Measurements from ENCODE around the gene SBSN.

SBSN gene, protein sequence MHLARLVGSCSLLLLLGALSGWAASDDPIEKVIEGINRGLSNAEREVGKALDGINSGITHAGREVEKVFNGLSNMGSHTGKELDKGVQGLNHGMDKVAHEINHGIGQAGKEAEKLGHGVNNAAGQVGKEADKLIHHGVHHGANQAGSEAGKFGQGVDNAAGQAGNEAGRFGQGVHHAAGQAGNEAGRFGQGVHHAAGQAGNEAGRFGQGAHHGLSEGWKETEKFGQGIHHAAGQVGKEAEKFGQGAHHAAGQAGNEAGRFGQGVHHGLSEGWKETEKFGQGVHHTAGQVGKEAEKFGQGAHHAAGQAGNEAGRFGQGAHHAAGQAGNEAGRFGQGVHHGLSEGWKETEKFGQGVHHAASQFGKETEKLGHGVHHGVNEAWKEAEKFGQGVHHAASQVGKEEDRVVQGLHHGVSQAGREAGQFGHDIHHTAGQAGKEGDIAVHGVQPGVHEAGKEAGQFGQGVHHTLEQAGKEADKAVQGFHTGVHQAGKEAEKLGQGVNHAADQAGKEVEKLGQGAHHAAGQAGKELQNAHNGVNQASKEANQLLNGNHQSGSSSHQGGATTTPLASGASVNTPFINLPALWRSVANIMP

DNA sequence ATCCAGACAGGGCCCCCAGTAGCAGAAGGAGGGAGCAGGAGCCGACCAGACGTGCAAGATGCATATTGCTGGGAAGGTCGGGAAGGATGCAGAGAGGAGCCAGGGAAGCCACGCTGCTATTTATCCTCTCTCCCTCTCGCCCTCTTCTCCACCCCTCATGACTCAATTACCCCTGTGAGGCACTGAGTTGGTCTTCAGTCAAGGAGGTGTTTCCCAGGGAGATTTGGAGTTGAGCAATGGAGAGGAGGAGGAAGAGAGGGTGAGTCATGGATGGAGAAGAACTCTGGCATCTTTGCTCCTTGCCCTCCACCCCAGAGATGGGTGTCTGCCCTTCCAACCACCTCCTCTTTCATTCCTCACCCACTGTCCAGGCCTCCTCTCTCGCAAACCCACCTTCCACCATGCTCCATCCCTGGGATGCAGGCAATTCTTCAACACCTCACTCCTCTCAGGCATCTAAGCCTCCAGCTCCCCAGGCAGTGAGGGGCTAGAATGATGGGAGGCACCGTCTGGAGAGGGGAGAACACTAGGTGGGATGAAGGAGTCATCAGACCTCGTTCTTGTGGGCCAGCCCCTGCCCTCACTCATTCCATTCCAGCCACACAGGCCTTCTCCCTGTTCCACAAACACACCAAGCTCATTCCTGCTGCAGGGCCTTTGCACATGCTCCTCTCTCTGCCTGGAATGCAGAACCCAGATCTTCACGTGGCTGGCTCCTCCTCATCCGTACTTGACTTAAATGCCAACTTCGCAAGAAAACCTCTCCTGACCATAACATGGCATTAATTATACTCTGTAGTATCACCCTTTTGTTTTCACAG lies at the start of gene SBSN:
Gene SBSN, minus strand, starts transcription at position 94 of the 821 bp plus-strand sequence. Its CDS starts 30 bp downstream, at position 64.
- DNase-seq (ENCODE audit: low read depth in 2 of 3, low spot score in 2 of 3) = no peak

DNA sequence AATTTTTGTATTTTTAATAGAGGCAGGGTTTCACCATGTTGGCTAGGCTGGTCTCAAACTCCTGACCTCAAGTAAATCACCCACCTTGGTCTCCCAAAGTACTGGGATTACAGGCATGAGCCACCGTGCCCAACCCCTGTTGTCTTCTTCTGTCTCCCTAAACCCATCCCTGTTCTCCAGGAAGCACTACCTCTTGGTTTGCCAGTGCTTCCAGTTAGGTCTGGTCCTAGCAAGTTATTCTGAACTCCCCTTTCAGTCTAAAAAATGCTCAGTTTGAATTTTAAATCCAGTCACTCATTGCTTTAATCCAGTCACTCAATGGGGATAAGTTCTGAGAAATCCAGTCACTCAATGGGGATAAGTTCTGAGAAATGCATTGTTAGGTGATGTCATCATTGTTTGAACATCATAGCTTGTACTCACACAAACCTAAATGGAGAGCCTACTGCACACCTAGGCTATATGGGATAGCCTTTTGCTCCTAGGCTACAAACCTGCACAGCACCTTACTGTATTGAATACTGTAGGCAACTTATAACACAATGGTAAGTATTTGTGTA lies 43.4 kb upstream of the SBSN start:
- no peak for DNase-seq (ENCODE audit: low read depth in 2 of 3, low spot score in 2 of 3)

DNA sequence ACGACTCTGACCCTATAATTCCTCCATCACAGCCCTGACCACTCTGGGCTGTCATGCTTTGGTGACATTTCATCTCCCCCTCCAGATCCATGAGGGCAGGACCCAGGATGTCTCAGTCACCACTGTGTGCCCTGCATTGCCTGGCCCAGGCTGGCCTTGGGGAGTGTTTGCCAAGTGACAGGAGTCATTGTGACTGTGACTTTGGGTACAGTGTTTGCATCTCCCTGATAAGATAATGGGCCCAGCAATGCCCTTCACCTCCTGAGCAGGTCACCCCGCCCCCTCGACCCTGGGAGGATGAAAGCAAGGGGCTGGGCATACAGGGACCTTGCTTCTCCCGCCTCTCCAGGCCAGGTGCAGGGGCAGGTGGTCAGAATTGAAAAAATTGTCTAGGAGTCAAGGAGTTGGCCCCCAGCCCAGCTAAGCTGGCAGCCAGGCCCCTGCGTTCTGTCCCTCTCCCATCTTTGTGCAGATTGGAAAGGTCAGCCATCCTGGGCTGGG lies 41.2 kb upstream of the SBSN start:
- DNase-seq (ENCODE audit: low read depth in 2 of 3, low spot score in 2 of 3) = no peak

DNA sequence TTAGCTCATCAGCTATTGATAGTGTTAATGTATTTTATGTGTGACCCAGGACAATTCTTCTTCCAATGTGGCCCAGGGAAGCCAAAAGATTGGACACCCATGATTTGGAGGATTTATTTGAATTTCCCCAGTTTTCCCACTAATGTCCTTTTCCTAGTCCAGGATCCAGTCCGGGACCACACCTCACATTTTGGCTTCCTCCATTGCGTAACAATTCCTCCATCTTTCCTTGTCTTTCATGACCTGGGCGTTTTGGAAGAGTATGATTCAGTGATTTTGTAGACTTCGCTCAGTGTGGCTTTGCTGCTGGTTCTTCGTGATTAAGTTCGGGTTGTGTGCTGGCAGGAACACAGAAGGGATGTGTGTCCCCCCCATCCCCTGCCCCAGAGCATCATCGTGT lies 38.6 kb upstream of the SBSN start:
- DNase-seq (ENCODE audit: low read depth in 2 of 3, low spot score in 2 of 3) = no peak

DNA sequence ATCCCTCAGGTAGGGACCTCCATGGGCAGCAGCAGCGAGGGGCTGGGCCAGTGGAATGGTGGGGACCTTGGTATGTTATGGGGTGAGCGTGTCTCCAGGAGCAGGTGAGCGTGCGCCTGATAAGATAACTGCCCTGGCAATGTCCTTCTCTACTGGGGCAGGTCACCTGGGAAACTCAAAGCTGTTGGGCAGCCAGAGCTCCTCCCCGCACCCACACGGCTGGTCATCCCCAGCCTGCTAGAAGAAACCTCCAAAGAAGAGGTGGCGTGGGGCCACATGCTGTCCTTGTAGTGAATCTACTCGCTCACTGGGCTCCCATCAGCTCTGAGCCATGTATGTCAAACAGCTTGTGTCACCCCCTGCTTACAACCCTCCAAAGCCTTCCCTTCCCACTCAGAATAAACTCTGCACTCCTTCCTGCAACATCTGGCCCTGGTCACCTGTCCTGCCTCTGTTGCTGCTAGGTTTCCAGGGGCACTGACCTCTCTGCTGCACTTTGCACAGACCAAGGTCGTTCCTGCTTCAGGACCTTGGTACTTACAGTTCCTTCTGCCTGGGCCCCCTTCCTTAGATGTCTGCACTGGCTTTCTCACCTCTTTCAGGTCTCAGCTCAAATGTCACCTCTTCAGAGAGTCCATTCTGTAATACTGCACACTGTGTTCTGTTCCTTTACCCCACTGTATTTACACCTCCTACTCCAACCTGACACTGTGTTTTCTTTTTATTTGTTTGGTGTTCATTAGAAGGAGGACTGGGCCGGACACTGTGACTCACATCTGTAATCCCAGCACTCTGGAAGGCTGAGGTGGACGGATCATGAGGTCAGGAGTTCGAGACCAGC lies 37.1 kb upstream of the SBSN start:
- no peak for DNase-seq (ENCODE audit: low read depth in 2 of 3, low spot score in 2 of 3)

DNA sequence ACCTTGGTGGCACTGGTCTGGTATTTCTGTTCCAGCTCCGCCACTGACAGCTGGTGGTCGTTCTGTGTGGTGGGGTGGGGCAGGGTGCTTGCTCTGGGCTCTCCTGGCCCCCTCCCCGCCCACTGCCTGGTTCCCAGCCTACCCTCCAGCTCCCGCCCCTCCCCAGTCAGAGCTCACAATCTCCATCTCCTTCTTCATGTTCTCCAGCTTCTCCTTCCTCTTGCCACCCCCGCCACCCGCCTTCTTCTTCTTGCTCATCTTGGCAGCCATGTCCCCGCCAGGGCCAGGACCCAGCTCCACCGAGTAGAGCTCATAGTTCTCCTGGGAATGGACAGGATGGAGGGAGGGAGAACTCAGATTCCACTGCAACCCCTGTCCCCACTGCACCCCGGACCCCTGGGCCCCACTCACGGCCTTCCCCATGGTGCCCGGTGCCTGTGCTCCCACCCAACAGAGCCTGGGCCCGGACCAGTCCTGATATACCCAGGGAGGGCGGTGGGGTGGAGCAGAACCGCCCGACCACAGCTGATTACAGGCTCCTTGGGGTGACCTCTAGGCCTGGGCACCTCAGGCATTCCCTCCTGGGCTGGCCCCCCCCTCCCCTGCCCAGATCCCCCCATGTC lies 35.2 kb upstream of the SBSN start, which contains the start of gene ATP4A:
Gene ATP4A, minus strand, starts transcription at position 452 of the 623 bp plus-strand sequence. Its CDS starts 29 bp downstream, at position 423.
- no peak for DNase-seq (ENCODE audit: low read depth in 2 of 3, low spot score in 2 of 3)

DNA sequence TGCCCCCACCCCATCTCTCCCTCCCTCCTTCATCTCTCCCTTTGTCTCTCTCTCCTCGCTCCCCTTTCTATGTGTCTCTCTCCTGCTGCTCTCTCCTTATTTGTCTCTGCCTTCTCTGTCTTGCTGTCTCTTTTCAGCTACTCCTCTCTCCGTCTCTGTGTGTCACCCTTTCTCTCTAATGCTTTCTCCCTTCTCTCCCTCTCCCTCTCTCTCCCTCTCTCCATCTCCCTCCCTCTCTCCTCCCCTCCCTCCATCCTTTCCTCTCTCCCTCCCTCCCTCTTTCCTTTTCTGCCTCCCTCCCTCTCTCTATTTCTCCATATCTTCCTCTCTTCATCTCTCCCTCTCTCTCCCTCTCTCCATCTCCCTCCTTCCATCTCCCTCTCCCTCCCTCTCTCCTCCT lies 34.7 kb upstream of the SBSN start:
- DNase-seq (ENCODE audit: low read depth in 2 of 3, low spot score in 2 of 3) = no peak

DNA sequence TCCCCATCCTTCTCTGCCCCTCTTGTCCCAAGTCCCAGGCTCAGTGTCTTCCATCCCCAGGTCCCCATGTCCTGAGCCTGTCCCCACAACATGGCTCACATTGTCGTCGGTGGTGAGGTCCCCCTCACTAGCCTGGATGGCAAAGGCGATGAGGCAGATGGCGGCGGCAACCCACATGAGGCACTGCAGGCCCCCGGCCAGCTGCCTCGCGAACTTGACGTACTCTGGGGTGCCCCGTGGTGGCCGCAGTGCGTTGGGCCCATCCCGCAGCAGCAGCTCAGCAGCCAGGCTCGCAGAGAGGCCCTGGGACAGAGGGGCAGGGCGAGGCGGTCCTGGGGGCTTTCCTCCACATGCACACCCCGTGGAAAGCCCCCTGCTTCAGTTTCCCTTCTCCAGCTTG lies 34.2 kb upstream of the SBSN start:
- DNase-seq (ENCODE audit: low read depth in 2 of 3, low spot score in 2 of 3) = no peak

DNA sequence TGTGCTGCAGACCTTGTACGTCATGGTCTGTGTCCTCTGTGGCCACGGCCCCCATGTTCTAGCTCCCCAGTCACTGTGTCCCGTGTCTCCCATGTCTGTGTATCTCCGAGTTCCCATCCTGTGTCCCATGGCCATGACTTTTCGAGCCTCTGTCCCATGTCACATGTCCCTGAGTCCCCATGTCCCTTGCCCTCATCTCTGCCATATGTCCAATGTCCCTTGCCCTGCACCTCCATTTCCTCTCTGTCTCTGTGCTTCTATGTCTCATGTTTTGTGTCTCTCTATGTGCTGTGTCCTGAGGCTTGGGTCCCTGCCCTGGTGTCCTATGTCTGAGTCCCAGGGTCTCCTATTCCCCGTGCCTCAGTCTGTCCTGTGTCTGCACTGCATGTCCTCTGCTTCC lies 33.3 kb upstream of the SBSN start:
- DNase-seq (ENCODE audit: low read depth in 2 of 3, low spot score in 2 of 3) = no peak

DNA sequence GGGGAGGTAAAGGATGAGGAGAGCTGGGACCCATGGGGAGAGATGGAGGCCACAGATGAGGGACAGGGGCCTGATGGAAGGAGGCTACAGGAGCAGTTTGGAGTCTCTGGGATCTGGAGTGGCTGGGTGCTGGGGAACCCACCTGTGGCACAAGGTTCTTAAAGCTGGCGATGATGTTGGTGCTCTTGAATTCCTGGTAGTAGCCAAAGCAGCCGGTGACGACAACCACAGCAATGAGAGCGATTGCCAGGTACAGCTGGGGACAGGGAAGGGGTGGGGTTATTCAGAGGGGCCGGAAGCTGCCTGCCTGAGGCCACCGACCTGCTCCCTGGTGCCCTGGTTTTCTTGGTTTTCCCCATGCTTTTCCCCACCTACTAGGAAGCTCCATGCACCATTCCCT lies 32.6 kb upstream of the SBSN start:
- DNase-seq (ENCODE audit: low read depth in 2 of 3, low spot score in 2 of 3) = no peak

DNA sequence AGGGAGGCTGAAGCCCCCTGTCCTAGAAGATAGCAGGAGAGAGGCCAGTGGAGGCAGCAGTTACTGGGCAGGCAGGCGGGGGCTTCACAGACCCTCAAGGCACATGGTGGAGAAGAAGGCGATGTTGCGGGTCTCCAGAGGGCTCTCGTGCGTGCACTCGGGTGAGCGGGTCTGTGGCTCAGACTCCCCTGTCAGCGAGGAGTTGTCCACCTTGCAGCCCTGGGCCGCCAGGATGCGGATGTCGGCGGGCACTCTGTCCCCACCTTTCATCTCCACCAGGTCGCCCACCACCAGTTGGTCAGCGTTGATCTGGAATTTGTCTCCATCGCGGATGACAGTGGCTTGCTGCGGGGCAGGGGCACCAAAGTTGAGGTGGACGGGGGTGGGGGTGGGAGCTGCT lies 32.2 kb upstream of the SBSN start:
- no peak for DNase-seq (ENCODE audit: low read depth in 2 of 3, low spot score in 2 of 3)

DNA sequence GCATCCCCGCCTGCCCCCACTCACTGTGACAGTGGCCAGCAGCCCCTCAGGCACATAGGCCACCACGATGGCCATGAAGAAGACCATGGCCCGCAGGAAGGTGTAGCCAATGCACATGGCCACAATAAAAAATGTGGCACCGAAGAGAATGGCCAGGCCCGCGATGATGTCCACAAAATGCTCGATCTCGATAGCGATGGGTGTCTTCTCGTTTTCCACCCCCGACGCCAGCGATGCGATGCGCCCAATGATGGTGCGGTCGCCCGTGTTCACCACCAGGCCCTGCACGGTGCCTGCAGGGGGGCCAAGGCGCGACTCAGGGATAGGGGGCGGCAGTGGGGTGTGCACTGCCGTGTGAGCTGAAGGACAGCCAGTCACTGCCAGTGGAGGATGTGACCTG lies 31.7 kb upstream of the SBSN start:
- DNase-seq (ENCODE audit: low read depth in 2 of 3, low spot score in 2 of 3) = no peak

DNA sequence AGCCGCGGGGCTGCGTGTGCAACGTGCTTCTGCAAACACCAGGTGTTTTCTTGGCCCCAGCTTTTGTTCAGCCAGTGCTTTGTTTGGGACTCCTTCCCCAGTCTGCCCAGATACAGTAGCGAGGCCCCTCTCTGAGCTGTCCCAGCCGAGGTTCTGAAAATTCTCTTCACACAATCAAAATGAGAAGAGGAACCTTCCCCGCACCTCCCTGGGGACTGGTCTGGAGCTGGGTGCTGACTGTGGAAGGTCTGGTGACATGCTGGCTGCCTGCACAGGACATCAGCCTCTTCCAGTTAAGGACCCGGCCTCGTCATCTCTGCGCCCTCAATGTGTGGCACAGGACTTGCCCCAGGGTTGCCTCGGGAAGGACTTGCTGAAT lies 31.2 kb upstream of the SBSN start:
- no peak for DNase-seq (ENCODE audit: low read depth in 2 of 3, low spot score in 2 of 3)

DNA sequence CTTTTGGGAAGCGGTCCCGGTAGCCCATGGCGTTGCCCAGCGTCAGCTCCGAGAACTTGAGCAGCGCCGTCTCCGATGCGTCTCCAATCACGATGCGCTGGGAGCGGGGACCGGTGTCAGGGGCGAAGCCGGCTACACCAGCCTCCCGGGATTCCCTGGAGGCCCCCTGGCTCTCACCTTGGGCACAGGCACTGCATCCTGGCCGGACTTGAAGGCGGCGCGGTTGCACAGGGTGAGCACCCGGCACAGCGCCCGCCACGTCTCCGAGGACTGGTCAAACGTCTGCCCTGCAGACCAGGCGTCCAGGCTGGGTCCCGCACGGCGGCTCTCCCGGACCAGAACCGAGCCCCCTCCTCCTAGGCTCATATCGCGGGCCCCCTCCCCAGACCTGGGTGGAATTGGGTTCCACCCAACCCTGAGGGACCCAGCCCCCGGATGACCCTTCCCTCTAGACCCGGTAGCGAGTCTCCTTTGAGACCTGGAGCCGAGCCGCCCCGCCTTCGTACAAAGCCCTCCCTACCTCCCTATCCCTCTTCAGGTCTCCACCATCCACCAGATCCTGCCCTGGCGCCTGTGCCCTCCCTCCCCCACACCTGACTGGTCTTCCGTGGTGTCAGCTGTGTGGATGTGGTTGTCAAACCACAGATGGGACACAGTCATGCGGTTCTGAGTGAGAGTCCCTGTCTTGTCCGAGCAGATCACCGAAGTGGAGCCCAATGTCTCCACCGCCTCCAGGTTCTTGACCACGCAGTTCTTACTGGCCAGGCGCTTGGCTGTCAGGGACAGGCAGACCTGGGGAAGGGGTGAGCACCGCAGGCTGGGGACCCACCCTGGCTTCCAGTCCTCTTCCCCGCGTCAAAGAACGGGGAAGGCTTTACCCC lies 30.5 kb upstream of the SBSN start:
- DNase-seq (ENCODE audit: low read depth in 2 of 3, low spot score in 2 of 3) = no peak

DNA sequence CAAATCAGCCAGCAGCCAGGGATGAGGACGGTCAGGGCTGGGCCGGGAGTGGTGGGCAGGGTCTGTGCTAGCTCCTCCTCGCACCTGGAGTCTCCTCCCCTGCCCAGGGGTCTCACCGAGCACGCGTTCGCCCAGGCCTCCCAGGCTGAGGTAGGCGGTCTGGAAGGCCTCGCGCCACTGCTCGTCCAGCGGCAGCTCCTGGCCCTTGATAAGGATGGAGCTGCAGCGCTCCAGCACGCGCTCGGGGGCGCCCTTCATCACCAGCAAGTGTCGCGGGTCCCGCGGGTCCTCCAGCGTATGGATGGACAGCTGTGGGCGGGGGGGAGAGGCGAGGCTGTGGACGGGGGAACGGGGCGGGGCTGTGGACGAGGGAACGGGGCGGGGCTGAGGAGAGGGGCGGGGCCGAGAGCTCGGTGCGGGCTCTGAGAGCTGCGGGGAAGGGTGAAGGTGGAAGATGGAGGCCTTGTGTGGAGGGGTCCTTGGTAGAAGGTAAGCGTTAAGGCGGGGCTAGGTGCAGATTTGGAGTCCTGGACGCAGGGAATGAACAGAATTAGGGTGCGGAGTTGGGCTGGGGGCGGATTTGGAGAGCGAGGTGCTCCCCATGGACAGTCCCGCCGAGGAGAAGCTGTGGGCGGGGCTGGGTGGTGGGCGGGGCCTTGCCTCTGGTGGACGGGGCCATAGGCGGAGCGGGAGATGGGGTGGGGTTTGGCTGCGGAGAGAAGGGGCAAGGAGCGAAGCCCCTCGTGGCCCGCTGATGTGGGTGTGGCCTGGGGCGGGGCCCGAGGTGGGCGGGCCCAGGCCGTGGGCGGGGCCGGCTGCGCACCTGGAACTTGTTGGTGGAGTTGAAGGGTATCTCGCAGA lies 29.7 kb upstream of the SBSN start:
- peak in 1 of 3 experiments; percentile 44 for DNase-seq (ENCODE audit: low read depth in 2 of 3, low spot score in 2 of 3)

DNA sequence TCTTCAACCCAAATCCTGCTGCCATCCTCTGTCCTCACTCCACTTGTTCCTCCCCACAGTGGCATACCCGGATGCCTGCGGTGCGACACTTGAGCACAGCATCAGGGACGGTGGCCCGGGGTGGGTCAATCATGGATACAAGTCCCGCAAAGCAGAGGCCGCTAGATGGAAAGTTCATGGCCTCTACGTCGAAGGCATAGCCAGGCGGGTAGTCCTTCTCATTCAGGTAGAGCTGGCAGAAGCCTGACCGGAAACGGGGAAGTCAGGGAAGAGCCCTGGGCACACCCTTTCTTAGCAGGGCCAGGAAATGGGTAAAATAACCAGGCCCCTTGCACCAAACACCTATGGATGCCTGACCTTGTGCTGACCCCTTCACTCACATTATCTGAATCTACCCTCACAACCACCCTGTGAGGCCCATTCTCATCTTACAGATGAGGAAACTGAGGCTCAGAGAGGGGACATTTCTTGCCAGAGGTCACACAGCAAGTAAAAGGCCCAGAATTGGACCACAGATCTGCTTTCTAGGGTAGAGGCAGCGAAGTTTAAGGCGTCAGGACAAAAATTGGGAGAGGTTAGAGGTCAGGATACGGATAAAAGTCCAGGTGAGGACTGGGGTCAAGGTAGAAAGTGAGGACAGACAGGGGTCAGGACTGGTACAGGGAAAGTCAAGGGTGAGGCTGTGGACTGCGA lies 28.9 kb upstream of the SBSN start:
- DNase-seq (ENCODE audit: low read depth in 2 of 3, low spot score in 2 of 3) = no peak

DNA sequence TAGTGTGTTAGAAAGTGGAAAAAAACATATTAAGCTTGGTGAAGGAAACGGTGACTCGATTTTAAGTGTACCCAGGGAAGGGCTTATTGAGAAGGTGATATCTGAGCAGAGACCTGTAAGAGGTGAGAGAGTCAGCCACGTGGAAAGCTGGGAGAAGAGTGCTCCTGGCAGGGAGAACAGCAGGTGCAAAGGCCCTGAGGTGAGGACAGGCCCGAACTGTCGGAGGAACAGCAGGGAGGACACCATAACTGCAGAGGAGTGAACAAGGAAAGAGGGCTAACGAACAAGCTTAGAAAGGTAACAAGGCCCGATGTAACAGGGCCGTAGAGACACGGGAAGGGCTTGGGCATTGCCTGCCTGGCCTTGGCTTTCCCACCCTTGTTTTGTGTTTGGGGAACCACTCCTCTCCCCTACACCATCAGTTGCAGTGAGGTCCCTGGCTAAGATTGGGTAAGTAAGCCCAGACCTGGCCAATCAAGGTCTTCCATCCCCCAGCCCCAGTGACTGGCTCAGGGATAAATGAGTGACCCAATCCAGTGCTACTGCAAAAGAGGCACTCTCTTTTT lies 28.0 kb upstream of the SBSN start:
- no peak for DNase-seq (ENCODE audit: low read depth in 2 of 3, low spot score in 2 of 3)
